ELR (cell line): Measurements from ENCODE around the gene C1QL3.

Source experiments
- DNase-seq: peaks from one replicate; pipeline ENCODE4 v3.0.0-alpha.2; 2015; ENCODE audit warnings: low read depth

C1QL3 gene

GRCh38 chr10:16521311-16522016 lies at the start of gene C1QL3:
Gene C1QL3, minus strand, starts transcription at chr10:16521879. Its CDS starts 814 bp downstream, at chr10:16521065.
- no peak for DNase-seq

GRCh38 chr10:16570731-16571130 lies 49.1 kb upstream of the C1QL3 start:
- DNase-seq = no peak

GRCh38 chr10:16566202-16566805 lies 44.6 kb upstream of the C1QL3 start:
- no peak for DNase-seq

GRCh38 chr10:16565604-16566003 lies 43.9 kb upstream of the C1QL3 start:
- DNase-seq = no peak

GRCh38 chr10:16562891-16563290 lies 41.2 kb upstream of the C1QL3 start:
- DNase-seq = no peak

- DNase-seq = no peak
These were observed 37.6 kb upstream of the C1QL3 start for GRCh38 chr10:16559236-16559773.

- no peak for DNase-seq
These were observed 26.3 kb upstream of the C1QL3 start for GRCh38 chr10:16547973-16548372.

GRCh38 chr10:16545116-16545736 lies 23.5 kb upstream of the C1QL3 start:
- peak; percentile 53 for DNase-seq

GRCh38 chr10:16544591-16544990 lies 22.9 kb upstream of the C1QL3 start:
- no peak for DNase-seq

GRCh38 chr10:16544099-16544498 lies 22.4 kb upstream of the C1QL3 start:
- DNase-seq = no peak

- no peak for DNase-seq
These were observed 14.5 kb upstream of the C1QL3 start for GRCh38 chr10:16536155-16536554.

- no peak for DNase-seq
These were observed 8.2 kb upstream of the C1QL3 start for GRCh38 chr10:16529853-16530252.

GRCh38 chr10:16527452-16527851 lies 5.8 kb upstream of the C1QL3 start:
- no peak for DNase-seq

- DNase-seq = peak; percentile 22
These were observed 779 bp downstream of the C1QL3 start for GRCh38 chr10:16520900-16521299.

GRCh38 chr10:16519908-16520861 lies 1.5 kb downstream of the C1QL3 start:
- no peak for DNase-seq

- no peak for DNase-seq
These were observed 2.3 kb downstream of the C1QL3 start for GRCh38 chr10:16519250-16519907.

- peak; percentile 29 for DNase-seq
These were observed 2.9 kb downstream of the C1QL3 start for GRCh38 chr10:16518822-16519221.

- no peak for DNase-seq
These were observed 10.8 kb downstream of the C1QL3 start for GRCh38 chr10:16510843-16511242.

GRCh38 chr10:16509996-16510395 lies 11.7 kb downstream of the C1QL3 start:
- DNase-seq = peak; percentile 41

- DNase-seq = no peak
These were observed 16.5 kb downstream of the C1QL3 start for GRCh38 chr10:16505161-16505560.

GRCh38 chr10:16497911-16498310 lies 23.8 kb downstream of the C1QL3 start:
- DNase-seq = no peak
